ENCODE results near the gene TNRC6C. TPM values are rescaled to one million over a fixed set of nuclear protein-coding genes. Genes with fewer than 3 reads are reported as not detected.

Gene TNRC6C
- total RNA-seq, 4 donors from 2014 or later: 5.3 to 15.4 (median 6.8) TPM

DNA sequence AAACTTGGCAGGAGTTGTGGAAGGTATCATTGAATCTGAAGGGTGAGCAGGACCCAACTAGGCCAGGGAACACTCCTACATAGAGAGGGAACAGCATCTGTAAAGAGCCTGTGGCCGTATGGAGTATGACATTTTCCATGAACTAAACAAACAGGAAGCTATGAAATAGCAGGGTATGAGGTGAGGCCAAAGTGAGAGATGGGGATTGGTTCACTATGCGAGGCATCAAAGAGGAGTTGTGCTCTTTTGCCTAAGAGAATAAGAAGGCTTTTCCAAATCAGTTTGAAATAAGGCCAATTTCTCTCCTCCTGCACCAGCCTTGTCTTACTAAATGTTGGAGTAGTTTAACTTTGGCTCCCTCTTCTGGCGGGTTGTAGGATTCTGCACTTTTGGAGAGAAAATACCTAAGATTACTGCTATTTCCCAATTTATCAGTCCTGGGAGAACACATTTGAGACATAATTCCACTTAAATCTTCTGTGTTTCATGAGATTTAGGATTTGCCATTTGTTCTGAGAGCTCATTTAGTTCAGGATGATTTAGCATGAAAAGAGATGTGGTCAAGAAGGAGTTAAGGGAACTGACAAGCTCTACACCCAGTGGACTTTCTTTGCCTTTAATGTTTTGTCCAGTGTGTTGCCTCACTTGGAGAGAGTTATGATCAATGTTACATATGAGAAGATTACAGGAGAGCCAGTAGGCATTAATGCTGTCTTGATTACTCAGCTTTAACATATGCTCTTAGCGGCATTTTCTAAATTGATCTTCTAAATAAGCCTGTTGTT lies 55.4 kb downstream of the TNRC6C start:
- DNase-seq (ENCODE audit: low spot score in 2 of 2): peak in 1 of 2 donors; percentile 56
- WGBS, 2 donors: 39 to 40% methylated on average over 4 of the region's 4 CpGs
- H3K4me3 ChIP-seq (ENCODE audit: low read depth, poor library complexity, severe bottlenecking): no peak overlapping the region
- TF ChIP-seq, protein P1, sequence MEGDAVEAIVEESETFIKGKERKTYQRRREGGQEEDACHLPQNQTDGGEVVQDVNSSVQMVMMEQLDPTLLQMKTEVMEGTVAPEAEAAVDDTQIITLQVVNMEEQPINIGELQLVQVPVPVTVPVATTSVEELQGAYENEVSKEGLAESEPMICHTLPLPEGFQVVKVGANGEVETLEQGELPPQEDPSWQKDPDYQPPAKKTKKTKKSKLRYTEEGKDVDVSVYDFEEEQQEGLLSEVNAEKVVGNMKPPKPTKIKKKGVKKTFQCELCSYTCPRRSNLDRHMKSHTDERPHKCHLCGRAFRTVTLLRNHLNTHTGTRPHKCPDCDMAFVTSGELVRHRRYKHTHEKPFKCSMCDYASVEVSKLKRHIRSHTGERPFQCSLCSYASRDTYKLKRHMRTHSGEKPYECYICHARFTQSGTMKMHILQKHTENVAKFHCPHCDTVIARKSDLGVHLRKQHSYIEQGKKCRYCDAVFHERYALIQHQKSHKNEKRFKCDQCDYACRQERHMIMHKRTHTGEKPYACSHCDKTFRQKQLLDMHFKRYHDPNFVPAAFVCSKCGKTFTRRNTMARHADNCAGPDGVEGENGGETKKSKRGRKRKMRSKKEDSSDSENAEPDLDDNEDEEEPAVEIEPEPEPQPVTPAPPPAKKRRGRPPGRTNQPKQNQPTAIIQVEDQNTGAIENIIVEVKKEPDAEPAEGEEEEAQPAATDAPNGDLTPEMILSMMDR (IDR thresholded peaks at IDR 0.05): no peak
- TF ChIP-seq POLR2A (IDR thresholded peaks at IDR 0.05): no peak
- intact Hi-C loops (cut with DNase I; ENCODE audit: low total_unique reads): loop anchor here (5.0 kb wide), 1 partner anchor 472 kb away; no protein-coding TSS in a partner anchor

DNA sequence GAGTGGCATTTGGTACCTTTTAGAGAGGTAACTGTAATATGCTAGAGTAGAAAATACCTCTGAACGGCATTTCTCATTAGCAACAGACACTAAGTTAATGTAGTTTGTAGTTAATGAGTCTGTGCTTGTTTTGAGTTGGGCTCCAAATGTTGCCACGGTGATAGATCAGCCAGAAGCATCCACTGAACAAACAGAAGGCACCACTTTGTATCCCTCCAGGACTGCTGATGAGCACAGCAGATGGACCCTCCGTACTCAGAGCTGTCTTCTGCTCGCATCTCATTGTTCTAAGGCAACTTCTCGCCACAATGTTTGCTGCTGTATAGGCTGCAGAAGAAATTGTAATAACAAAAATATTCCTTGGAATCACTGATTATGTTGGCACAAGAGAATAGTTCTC lies 56.1 kb downstream of the TNRC6C start:
- no peak overlapping the region for H3K4me3 ChIP-seq (ENCODE audit: low read depth, poor library complexity, severe bottlenecking)
- 81 to 86% methylated on average over 5 of the region's 5 CpGs for WGBS, 2 donors
- intact Hi-C loops (cut with DNase I; ENCODE audit: low total_unique reads): loop anchor here (5.0 kb wide), 1 partner anchor 472 kb away; no protein-coding TSS in a partner anchor
- no peak for DNase-seq (ENCODE audit: low spot score in 2 of 2)
- TF ChIP-seq, protein P1 (IDR thresholded peaks at IDR 0.05): no peak

DNA sequence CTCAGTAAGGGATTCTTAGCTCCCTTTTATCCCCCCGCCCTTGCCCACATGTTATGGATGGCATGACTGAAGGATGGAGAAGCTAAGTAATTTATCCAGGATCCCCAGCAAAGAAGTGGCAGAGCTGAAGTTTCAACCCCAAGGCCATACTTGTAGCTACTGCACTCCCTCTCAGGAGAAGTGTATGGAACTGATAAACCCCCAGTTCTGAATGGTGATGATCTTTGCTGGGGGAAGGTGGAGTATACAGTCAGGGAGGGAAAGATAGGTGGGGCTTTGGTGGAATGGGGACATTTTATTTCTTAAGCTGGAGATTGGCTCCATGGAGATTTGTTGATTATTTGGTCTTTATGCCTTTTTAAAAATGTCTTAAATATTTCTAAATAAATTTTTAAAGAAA lies 58.3 kb downstream of the TNRC6C start:
- WGBS, 2 donors: 90 to 97% methylated on average over 1 of the region's 1 CpG
- H3K4me3 ChIP-seq (ENCODE audit: low read depth, poor library complexity, severe bottlenecking): no peak overlapping the region
- intact Hi-C loops (cut with DNase I; ENCODE audit: low total_unique reads): no loop called here
- no peak for DNase-seq (ENCODE audit: low spot score in 2 of 2)
- TF ChIP-seq, protein P1 (IDR thresholded peaks at IDR 0.05): no peak
- TF ChIP-seq POLR2A (IDR thresholded peaks at IDR 0.05): no peak

DNA sequence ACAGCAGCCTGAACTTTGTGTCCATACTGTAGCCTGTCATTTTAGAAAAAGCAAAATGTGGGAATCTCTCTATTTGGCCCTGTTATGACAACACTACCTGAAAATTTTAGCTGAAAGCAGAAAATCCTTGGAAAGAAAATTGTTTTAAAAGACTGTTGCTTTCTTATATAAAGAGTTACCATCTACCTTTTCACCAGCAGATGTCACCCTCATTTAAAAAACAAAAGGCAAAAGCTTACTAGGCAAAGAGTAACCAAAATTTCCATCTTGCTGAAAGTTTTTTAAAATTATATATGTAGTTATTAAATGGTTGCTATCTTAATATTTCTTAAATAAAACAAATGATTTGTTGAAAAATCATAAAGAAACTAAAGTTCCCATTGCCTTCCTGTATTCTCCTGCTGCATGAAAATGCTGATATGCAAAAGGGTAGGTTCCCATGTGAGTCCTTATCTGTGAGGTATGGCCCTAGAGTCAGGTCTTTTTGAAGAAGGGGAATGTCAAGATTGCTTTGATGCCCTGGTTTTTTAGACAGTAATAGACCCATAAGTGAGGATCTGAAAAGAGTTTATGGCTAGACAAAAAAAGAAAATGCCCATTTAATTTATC lies 61.0 kb downstream of the TNRC6C start:
- TF ChIP-seq, protein P1 (IDR thresholded peaks at IDR 0.05): no peak
- TF ChIP-seq POLR2A (IDR thresholded peaks at IDR 0.05): no peak
- DNase-seq (ENCODE audit: low spot score in 2 of 2): no peak
- intact Hi-C loops (cut with DNase I; ENCODE audit: low total_unique reads): no loop called here
- H3K4me3 ChIP-seq (ENCODE audit: low read depth, poor library complexity, severe bottlenecking): no peak overlapping the region

DNA sequence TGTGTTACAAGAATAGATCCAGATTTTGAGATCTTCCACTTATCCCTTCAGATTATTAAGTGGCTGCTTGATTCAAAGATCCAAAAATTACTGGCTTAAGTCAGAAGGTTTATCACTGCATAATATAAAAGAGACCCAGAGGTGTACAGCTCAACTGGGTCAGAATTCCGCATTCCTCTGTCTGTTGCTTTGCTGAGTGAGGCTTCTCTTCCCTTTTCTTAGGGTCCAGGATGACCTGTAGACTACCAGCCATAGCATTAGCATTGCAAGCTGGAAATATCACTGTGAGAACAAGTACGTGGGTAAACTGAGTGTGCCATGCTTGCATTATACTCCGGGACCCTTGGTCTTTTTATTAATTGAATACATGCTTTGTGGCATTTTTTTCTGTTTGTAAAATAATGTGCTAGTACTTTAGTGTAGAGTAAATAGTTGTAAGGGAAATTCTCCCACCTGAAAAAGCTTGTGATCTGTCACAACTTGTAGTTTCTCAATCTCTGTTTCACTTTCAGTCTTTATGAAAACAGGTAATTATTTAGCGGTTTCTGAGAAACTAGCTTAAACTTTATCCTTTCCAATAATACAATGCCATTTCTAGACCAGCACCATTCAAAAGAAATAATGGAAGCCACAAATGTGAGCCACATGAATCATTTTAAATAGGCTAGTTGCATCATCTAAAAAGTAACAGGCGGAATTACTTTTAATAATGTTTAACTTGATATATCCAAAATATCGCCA lies 61.6 kb downstream of the TNRC6C start:
- no peak overlapping the region for H3K4me3 ChIP-seq (ENCODE audit: low read depth, poor library complexity, severe bottlenecking)
- TF ChIP-seq, protein P1 (IDR thresholded peaks at IDR 0.05): no peak
- TF ChIP-seq POLR2A (IDR thresholded peaks at IDR 0.05): no peak
- 85 to 93% methylated on average over 6 of the region's 6 CpGs for WGBS, 2 donors
- no peak for DNase-seq (ENCODE audit: low spot score in 2 of 2)
- intact Hi-C loops (cut with DNase I; ENCODE audit: low total_unique reads): no loop called here

Measured in lower leg skin (tissue), 4 donors.